ENCODE results near the gene LSAMP.

DNA sequence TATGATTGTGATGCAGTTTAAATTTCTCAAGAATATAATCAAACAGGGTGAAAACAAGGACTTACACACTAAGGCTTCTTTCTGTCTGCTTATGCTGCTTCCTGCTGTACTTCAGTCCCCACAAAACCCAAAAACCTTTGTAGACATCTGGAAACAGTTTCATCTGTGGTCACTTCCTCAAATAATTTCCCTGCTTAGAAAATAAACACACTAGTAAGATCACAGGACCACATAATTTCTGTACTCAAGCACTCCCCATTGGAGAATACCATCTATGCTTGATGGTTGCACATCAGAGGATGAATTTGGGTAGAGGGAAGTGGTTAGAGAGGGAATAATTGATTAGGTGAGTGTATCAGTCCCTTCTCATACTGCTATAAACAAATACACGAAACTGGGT lies 266.2 kb downstream of the LSAMP start:
- TF ChIP-seq, protein P1, sequence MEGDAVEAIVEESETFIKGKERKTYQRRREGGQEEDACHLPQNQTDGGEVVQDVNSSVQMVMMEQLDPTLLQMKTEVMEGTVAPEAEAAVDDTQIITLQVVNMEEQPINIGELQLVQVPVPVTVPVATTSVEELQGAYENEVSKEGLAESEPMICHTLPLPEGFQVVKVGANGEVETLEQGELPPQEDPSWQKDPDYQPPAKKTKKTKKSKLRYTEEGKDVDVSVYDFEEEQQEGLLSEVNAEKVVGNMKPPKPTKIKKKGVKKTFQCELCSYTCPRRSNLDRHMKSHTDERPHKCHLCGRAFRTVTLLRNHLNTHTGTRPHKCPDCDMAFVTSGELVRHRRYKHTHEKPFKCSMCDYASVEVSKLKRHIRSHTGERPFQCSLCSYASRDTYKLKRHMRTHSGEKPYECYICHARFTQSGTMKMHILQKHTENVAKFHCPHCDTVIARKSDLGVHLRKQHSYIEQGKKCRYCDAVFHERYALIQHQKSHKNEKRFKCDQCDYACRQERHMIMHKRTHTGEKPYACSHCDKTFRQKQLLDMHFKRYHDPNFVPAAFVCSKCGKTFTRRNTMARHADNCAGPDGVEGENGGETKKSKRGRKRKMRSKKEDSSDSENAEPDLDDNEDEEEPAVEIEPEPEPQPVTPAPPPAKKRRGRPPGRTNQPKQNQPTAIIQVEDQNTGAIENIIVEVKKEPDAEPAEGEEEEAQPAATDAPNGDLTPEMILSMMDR (conservative IDR thresholded peaks at IDR 0.05; ENCODE audit: low read depth in 2 of 2), result no peak
- TF ChIP-seq POLR2AphosphoS5 (IDR thresholded peaks at IDR 0.05; ENCODE audit: low read depth), result no peak
- no peak for TF ChIP-seq REST (IDR thresholded peaks at IDR 0.05; ENCODE audit: unreplicated experiment)
- TF ChIP-seq EZH2phosphoT487 (IDR thresholded peaks at IDR 0.05; ENCODE audit: unreplicated experiment), result no peak
- TF ChIP-seq EZH2 (IDR thresholded peaks at IDR 0.05; ENCODE audit: low read depth, unreplicated experiment), result no peak
- TF ChIP-seq JUNB (IDR thresholded peaks at IDR 0.05; ENCODE audit: unreplicated experiment), result no peak
- no peak for TF ChIP-seq CREB1 (CRISPR knock-in tag; IDR thresholded peaks at IDR 0.05; ENCODE audit: low read depth)
- TF ChIP-seq STAT1 (IDR thresholded peaks at IDR 0.05; ENCODE audit: unreplicated experiment), result no peak
